ENCODE measurements around the gene PPP1R37. TPM values are rescaled to one million over a fixed set of nuclear protein-coding genes. Genes with fewer than 3 reads are reported as not detected.

Gene PPP1R37
- total RNA-seq, 4 donors from 2014 or later, result 6.7 to 43.8 (median 24.4) TPM

DNA sequence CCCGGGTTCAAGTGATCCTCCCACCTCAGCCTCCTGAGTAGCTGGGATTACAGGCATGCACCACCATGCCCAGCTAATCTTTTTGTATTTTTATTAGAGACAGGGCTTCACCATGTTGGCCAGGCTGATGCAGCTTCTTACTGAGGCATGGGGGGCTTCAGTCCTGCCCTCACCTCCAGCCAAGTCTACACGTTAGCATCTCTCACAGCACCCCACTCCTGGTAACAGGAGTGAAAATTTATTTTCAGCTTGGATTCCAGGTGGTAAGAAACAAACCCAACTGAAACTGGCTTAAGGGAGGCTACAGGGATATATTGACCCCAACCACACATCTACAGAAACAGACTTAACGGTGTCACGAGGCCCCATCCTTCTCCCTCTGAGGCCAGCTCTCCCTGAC lies 57.2 kb downstream of the PPP1R37 start:
- DNase-seq, result no peak
- Histone ChIP-seq H3K4me1 (peaks cover 0 to 21% of the 10 kb centered on the region in 2 donors), H3K4me3 (no peak overlapping the region), H3K27ac (no peak overlapping the region), H3K27me3 (peaks cover 15 to 18% of the 10 kb centered on the region in 2 donors), H3K9me3 (no peaks in the 10 kb centered on the region), H3K36me3 (no peaks in the 10 kb centered on the region)
- intact Hi-C loops (cut with DNase I; ENCODE audit: low total_unique reads), result no loop called here
- TF ChIP-seq POLR2A (IDR thresholded peaks at IDR 0.05) (no peak), CTCF (IDR thresholded peaks at IDR 0.05) (no peak)

- Histone ChIP-seq H3K9me3 (no peaks in the 10 kb centered on the region), H3K27ac (no peak overlapping the region), H3K27me3 (peaks cover 15 to 18% of the 10 kb centered on the region in 2 donors), H3K4me1 (peaks cover 0 to 21% of the 10 kb centered on the region in 2 donors), H3K36me3 (no peaks in the 10 kb centered on the region), H3K4me3 (no peak overlapping the region)
- no peak for TF ChIP-seq CTCF (IDR thresholded peaks at IDR 0.05)
- intact Hi-C loops (cut with DNase I; ENCODE audit: low total_unique reads), result no loop called here
- DNase-seq, result no peak
Measured at GRCh38 chr19:45150751-45151281, 57.8 kb downstream of the PPP1R37 start.

- intact Hi-C loops (cut with DNase I; ENCODE audit: low total_unique reads), result no loop called here
- no peak overlapping the region for H3K27ac ChIP-seq
- TF ChIP-seq CTCF (IDR thresholded peaks at IDR 0.05), result no peak
- no peak for TF ChIP-seq POLR2A (IDR thresholded peaks at IDR 0.05)
- no peak for DNase-seq
- H3K9me3 ChIP-seq, result no peaks in the 10 kb centered on the region
- no peaks in the 10 kb centered on the region for H3K36me3 ChIP-seq
- H3K4me3 ChIP-seq, result no peak overlapping the region
- H3K4me1 ChIP-seq, result peaks cover 0 to 21% of the 10 kb centered on the region in 2 donors
- peaks cover 15 to 18% of the 10 kb centered on the region in 2 donors for H3K27me3 ChIP-seq
Measured at GRCh38 chr19:45151320-45151719, 58.3 kb downstream of the PPP1R37 start.

GRCh38 chr19:45151821-45152503 lies 59.0 kb downstream of the PPP1R37 start:
- Histone ChIP-seq H3K27me3 (peaks cover 15 to 18% of the 10 kb centered on the region in 2 donors), H3K4me3 (no peak overlapping the region)
- no peak for TF ChIP-seq POLR2A (IDR thresholded peaks at IDR 0.05)

DNA sequence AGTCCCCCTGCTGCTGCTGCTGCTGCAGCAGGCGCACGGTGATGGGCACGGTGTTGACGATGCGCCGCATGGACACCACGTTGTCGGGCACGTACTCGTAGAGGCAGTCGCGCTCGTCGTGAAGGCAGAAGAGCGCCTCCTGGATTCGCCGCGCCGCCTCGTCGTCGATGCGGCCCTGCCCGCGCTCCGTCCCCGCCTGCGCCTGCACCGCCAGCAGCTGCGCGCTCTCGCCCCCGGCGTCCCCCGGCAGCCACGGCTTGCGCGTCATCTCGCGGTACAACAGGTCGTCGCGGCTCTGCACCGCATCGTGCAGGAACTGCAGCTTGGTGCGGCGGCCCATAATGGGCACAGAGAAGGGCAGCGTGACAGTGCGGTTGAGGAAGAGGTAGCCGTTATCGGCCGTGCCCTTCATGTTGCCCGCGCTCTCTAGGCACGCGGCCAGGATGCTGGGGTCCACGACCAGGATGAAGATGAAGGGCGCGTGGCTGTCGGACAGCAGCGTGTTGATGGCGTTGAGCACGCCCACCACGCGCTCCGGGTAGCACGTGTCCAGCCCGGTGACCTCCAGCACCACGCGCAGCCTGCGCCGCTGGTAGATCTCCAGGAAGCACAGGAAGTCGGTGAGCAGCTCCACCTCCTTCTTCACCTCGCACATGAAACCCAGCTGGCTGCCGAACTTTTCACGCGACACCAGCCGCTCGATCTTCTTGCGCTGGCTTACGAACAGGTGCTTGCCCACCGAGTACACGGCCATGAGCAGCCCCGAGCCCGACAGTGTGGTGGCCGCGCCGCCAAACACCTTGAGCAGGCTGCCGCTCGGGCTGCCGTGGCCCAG lies 59.7 kb downstream of the PPP1R37 start:
- DNase-seq, result peak in 1 of 2 donors; percentile 31
- H3K27me3 ChIP-seq, result peaks cover 15 to 18% of the 10 kb centered on the region in 2 donors
- intact Hi-C loops (cut with DNase I; ENCODE audit: low total_unique reads), result no loop called here

More at GRCh38 chr19:45151821-45152503, 59.0 kb downstream of the PPP1R37 start:
- Histone ChIP-seq H3K27ac (no peak overlapping the region), H3K9me3 (no peaks in the 10 kb centered on the region), H3K4me1 (peaks cover 0 to 21% of the 10 kb centered on the region in 2 donors), H3K36me3 (no peaks in the 10 kb centered on the region)
- intact Hi-C loops (cut with DNase I; ENCODE audit: low total_unique reads), result no loop called here
- DNase-seq, result no peak

More for the DNA sequence above, 59.7 kb downstream of the PPP1R37 start:
- peaks cover 0 to 21% of the 10 kb centered on the region in 2 donors for H3K4me1 ChIP-seq
- peak overlapping the region in 1 of 2 donors; percentile 19 for H3K4me3 ChIP-seq
- H3K27ac ChIP-seq, result no peak overlapping the region
- TF ChIP-seq POLR2A (IDR thresholded peaks at IDR 0.05) (no peak), CTCF (IDR thresholded peaks at IDR 0.05) (no peak)
- H3K9me3 ChIP-seq, result no peaks in the 10 kb centered on the region
- H3K36me3 ChIP-seq, result no peaks in the 10 kb centered on the region

Measured in uterus (tissue), 4 donors.